Panc1 (cell line): ENCODE measurements around the gene MAP4K2.

Experiments used
- REST ChIP-seq, 2 experiments: IDR thresholded peaks; 2 replicates each; pipeline ENCODE4 v1.6.1; 2011 to 2012; ENCODE audit warnings: low read depth in 2 of 2, control low read depth in 1 of 2, low read length in 1 of 2, mild to moderate bottlenecking in 1 of 2, moderate library complexity in 1 of 2; ENCODE audit not compliant: insufficient read depth in 1 of 2
- TF ChIP-seq, protein P1 (sequence below): fragments of 450-650 bp; IDR thresholded peaks from 2 replicates; pipeline ENCODE4 v1.5.1; 2017; ENCODE audit warnings: mild to moderate bottlenecking

GRCh38 chr11:64829536-64830251 is 26.7 kb upstream of the MAP4K2 start:
- TF ChIP-seq, protein P1, sequence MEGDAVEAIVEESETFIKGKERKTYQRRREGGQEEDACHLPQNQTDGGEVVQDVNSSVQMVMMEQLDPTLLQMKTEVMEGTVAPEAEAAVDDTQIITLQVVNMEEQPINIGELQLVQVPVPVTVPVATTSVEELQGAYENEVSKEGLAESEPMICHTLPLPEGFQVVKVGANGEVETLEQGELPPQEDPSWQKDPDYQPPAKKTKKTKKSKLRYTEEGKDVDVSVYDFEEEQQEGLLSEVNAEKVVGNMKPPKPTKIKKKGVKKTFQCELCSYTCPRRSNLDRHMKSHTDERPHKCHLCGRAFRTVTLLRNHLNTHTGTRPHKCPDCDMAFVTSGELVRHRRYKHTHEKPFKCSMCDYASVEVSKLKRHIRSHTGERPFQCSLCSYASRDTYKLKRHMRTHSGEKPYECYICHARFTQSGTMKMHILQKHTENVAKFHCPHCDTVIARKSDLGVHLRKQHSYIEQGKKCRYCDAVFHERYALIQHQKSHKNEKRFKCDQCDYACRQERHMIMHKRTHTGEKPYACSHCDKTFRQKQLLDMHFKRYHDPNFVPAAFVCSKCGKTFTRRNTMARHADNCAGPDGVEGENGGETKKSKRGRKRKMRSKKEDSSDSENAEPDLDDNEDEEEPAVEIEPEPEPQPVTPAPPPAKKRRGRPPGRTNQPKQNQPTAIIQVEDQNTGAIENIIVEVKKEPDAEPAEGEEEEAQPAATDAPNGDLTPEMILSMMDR, result no peak
- no peak for TF ChIP-seq REST (IDR thresholded peaks at IDR 0.05; ENCODE audit: insufficient read depth in 1 of 2, low read depth in 2 of 2, low read length in 1 of 2)
